ENCODE measurements around the gene EBF3. TPM values are rescaled to one million over a fixed set of nuclear protein-coding genes. Genes with fewer than 3 reads are reported as not detected.

EBF3 gene
- total RNA-seq, 1 experiment from 2014 or later, result 56.2 TPM

DNA sequence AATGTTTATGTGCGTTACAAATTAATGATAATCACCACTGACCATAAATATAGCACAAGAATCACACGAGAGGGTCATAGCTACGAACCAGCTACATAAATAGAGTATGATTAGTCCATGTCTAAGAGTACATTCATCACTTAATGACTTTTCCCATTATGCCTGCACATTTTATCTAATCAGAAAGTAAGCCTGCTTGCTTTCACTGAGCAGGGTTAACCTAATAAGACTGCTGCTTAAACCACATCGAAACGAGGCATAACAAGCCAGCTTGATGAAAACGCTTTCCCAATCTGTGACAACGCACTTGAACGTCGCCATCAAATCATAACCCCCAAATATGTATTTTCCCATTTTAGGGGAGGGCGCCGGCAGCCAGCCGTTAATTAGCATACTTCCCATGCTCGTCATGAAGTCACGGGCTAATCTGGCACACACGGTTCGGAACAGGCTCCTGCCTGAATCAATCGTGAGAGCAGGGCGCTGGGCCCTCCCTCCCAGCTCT, 71.5 kb downstream of the EBF3 start:
- H3K9me3 ChIP-seq (ENCODE audit: low read depth, low read length, poor library complexity, severe bottlenecking), result no peaks in the 10 kb centered on the region
- H3K27ac ChIP-seq (ENCODE audit: low read depth, low read length, poor library complexity, severe bottlenecking), result peak overlapping the region; percentile 21
- no TSS peak for BruUV-seq (replicated peaks)
- no peak for TF ChIP-seq EZH2 (IDR thresholded peaks at IDR 0.05; ENCODE audit: borderline replicate concordance, low read depth, low read length, poor library complexity, severe bottlenecking)
- TF ChIP-seq, protein P1, sequence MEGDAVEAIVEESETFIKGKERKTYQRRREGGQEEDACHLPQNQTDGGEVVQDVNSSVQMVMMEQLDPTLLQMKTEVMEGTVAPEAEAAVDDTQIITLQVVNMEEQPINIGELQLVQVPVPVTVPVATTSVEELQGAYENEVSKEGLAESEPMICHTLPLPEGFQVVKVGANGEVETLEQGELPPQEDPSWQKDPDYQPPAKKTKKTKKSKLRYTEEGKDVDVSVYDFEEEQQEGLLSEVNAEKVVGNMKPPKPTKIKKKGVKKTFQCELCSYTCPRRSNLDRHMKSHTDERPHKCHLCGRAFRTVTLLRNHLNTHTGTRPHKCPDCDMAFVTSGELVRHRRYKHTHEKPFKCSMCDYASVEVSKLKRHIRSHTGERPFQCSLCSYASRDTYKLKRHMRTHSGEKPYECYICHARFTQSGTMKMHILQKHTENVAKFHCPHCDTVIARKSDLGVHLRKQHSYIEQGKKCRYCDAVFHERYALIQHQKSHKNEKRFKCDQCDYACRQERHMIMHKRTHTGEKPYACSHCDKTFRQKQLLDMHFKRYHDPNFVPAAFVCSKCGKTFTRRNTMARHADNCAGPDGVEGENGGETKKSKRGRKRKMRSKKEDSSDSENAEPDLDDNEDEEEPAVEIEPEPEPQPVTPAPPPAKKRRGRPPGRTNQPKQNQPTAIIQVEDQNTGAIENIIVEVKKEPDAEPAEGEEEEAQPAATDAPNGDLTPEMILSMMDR (conservative IDR thresholded peaks at IDR 0.05; ENCODE audit: low read depth, low read length), result no peak
- H3K36me3 ChIP-seq (ENCODE audit: insufficient read depth, low read length, poor library complexity, severe bottlenecking), result no peaks in the 10 kb centered on the region
- no peak overlapping the region for H3K4me3 ChIP-seq (ENCODE audit: low read depth, low read length, poor library complexity, severe bottlenecking)
- intact Hi-C loops (cut with micrococcal nuclease; ENCODE audit: unreplicated experiment), result loop anchor here (5.0 kb wide), 1 partner anchor 70 kb away; the partner anchor contains the start of gene EBF3
- POLR2A ChIA-PET (ENCODE audit: low non-redundant PET), result no interaction called here
- peak; percentile 28 for DNase-seq (ENCODE audit: low spot score)
- peaks cover 62% of the 10 kb centered on the region for H3K4me1 ChIP-seq (ENCODE audit: insufficient read depth, low read length, poor library complexity, severe bottlenecking)
- CTCF ChIA-PET, result no interaction called here
- H3K27me3 ChIP-seq (replicated peaks; ENCODE audit: insufficient read depth, low read depth, low read length, poor library complexity), result no peaks in the 10 kb centered on the region

DNA sequence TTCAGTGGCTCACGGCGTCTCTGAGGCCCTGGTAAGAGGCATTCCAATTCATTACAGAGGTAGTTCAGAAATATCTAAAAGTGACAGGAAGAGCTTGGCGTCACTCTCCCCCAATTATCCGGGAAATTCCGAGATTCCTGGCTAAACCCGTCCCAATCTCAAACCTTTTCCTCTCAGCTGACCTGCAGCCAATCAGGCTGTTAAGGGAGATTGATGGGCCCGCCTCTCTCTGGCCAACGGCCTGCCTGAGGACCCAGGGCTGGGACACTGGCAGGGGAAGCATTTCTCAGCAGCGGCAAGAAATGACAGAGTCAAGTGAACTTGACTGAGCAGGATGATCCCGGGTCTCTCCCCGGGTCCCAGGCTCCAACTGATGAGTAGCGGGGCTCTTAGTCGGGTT, 72.3 kb downstream of the EBF3 start:
- ChIA-PET POLR2A (ENCODE audit: low non-redundant PET) (no interaction called here), CTCF (interaction anchor here (0.5 kb wide), 1 partner anchor 1270 kb away, joined by 6 read pairs; no protein-coding TSS in a partner anchor)
- intact Hi-C loops (cut with micrococcal nuclease; ENCODE audit: unreplicated experiment), result loop anchor here (5.0 kb wide), 1 partner anchor 70 kb away; the partner anchor contains the start of gene EBF3
- TF ChIP-seq EZH2 (IDR thresholded peaks at IDR 0.05; ENCODE audit: borderline replicate concordance, low read depth, low read length, poor library complexity, severe bottlenecking), result no peak
- TF ChIP-seq, protein P1 (conservative IDR thresholded peaks at IDR 0.05; ENCODE audit: low read depth, low read length), result no peak
- BruUV-seq (replicated peaks), result no TSS peak
- Histone ChIP-seq H3K27ac (ENCODE audit: low read depth, low read length, poor library complexity, severe bottlenecking) (peak overlapping the region; percentile 21), H3K9me3 (ENCODE audit: low read depth, low read length, poor library complexity, severe bottlenecking) (no peaks in the 10 kb centered on the region), H3K27me3 (replicated peaks; ENCODE audit: insufficient read depth, low read depth, low read length, poor library complexity) (no peaks in the 10 kb centered on the region), H3K4me3 (ENCODE audit: low read depth, low read length, poor library complexity, severe bottlenecking) (no peak overlapping the region), H3K4me1 (ENCODE audit: insufficient read depth, low read length, poor library complexity, severe bottlenecking) (peaks cover 60% of the 10 kb centered on the region), H3K36me3 (ENCODE audit: insufficient read depth, low read length, poor library complexity, severe bottlenecking) (no peaks in the 10 kb centered on the region)
- no peak for DNase-seq (ENCODE audit: low spot score)

DNA sequence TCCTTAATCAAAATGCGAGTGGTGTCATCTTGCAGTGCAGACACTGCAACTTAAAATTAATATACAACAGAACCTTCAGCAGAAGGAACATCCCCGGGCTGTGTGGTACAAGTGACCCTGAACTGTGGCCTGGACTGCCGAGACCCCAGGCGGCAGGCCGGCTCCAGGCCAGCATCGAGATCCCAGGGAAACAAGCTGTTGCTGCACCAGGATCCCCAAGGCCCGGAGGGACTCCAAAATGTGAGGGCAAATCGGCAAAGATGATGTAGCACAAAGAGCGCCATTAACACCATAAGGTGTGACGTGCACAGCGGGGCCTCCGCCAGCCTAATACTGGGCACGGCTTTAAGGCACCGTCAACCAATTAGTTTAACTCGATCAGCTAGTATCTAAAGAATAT, 73.9 kb downstream of the EBF3 start:
- Histone ChIP-seq H3K4me3 (ENCODE audit: low read depth, low read length, poor library complexity, severe bottlenecking) (no peak overlapping the region), H3K9me3 (ENCODE audit: low read depth, low read length, poor library complexity, severe bottlenecking) (no peaks in the 10 kb centered on the region), H3K36me3 (ENCODE audit: insufficient read depth, low read length, poor library complexity, severe bottlenecking) (no peaks in the 10 kb centered on the region), H3K27ac (ENCODE audit: low read depth, low read length, poor library complexity, severe bottlenecking) (no peak overlapping the region), H3K4me1 (ENCODE audit: insufficient read depth, low read length, poor library complexity, severe bottlenecking) (peaks cover 58% of the 10 kb centered on the region), H3K27me3 (replicated peaks; ENCODE audit: insufficient read depth, low read depth, low read length, poor library complexity) (no peaks in the 10 kb centered on the region)
- intact Hi-C loops (cut with micrococcal nuclease; ENCODE audit: unreplicated experiment), result loop anchor here (5.0 kb wide), 1 partner anchor 72 kb away; the partner anchor contains the start of gene EBF3
- CTCF ChIA-PET, result interaction anchor here (0.6 kb wide), 1 partner anchor 60 kb away, joined by 4 read pairs; no protein-coding TSS in a partner anchor
- BruUV-seq (replicated peaks), result no TSS peak
- TF ChIP-seq, protein P1 (conservative IDR thresholded peaks at IDR 0.05; ENCODE audit: low read depth, low read length), result no peak
- TF ChIP-seq EZH2 (IDR thresholded peaks at IDR 0.05; ENCODE audit: borderline replicate concordance, low read depth, low read length, poor library complexity, severe bottlenecking), result no peak
- POLR2A ChIA-PET (ENCODE audit: low non-redundant PET), result no interaction called here
- DNase-seq (ENCODE audit: low spot score), result no peak

Measured in A673 (cell line).